Measurements from ENCODE around the gene MAGI2.

Gene MAGI2

DNA sequence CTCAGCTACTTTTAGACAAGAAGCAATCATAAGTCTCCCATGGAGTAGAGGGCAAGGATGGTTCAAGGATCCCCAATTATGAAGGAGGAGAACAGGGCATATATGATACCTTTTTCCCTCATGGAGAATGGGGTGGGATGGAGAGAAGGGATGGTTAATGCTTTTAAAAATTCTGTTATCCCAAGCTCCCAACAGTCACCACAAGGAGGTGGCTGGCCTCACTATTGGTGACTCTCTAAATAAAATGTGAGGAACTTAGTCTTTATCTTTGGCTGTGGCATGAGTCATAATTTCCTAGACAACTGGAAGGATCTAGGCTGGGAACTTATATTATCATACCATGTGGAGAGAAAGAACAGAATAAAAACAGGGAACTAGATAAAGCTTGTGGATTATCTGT is 1357.9 kb downstream of the MAGI2 start:
- Histone ChIP-seq H3K36me3 (no peaks in the 10 kb centered on the region), H3K27ac (no peak overlapping the region), H3K27me3 (peaks cover 9% of the 10 kb centered on the region), H3K9me3 (no peaks in the 10 kb centered on the region), H3K4me1 (ENCODE audit: control insufficient read depth in 1 of 2, insufficient read depth in 1 of 2, low read depth in 1 of 2, low read length in 1 of 2) (no peaks in the 10 kb centered on the region), H3K4me3 (ENCODE audit: low read depth in 1 of 2, low read length in 1 of 2) (no peak overlapping the region)
- TF ChIP-seq CTCF (IDR thresholded peaks at IDR 0.05), result no peak

DNA sequence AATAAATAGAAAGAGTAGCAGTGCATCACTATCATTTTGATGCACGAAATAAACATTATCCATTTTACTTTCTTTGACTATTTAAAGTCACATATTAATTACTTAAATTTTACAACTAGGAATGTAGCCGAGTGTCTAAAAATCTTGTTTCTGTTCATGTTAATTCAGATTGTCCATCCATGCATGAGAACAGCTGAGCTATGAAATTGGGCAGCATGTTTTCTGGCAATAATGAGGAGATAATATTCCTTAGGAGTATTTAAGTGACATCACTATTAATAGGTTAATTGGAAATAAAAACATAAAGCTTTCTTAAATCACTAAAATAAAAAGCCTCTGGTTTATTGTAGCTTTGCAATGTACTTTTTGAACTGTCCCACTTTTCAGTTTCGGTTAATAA is 1361.1 kb downstream of the MAGI2 start:
- H3K4me3 ChIP-seq (ENCODE audit: low read depth in 1 of 2, low read length in 1 of 2), result no peak overlapping the region
- H3K27ac ChIP-seq, result no peak overlapping the region
- no peaks in the 10 kb centered on the region for H3K4me1 ChIP-seq (ENCODE audit: control insufficient read depth in 1 of 2, insufficient read depth in 1 of 2, low read depth in 1 of 2, low read length in 1 of 2)
- H3K9me3 ChIP-seq, result no peaks in the 10 kb centered on the region
- H3K27me3 ChIP-seq, result peaks cover 4% of the 10 kb centered on the region
- no peaks in the 10 kb centered on the region for H3K36me3 ChIP-seq
- TF ChIP-seq CTCF (IDR thresholded peaks at IDR 0.05), result no peak

GRCh38 chr7:78090616-78091015 is 1362.9 kb downstream of the MAGI2 start:
- TF ChIP-seq CTCF (IDR thresholded peaks at IDR 0.05), result no peak
- peaks cover 4% of the 10 kb centered on the region for H3K27me3 ChIP-seq
- no peaks in the 10 kb centered on the region for H3K9me3 ChIP-seq
- H3K36me3 ChIP-seq, result no peaks in the 10 kb centered on the region
- H3K4me1 ChIP-seq (ENCODE audit: control insufficient read depth in 1 of 2, insufficient read depth in 1 of 2, low read depth in 1 of 2, low read length in 1 of 2), result no peaks in the 10 kb centered on the region
- no peak overlapping the region for H3K4me3 ChIP-seq (ENCODE audit: low read depth in 1 of 2, low read length in 1 of 2)
- H3K27ac ChIP-seq, result no peak overlapping the region

DNA sequence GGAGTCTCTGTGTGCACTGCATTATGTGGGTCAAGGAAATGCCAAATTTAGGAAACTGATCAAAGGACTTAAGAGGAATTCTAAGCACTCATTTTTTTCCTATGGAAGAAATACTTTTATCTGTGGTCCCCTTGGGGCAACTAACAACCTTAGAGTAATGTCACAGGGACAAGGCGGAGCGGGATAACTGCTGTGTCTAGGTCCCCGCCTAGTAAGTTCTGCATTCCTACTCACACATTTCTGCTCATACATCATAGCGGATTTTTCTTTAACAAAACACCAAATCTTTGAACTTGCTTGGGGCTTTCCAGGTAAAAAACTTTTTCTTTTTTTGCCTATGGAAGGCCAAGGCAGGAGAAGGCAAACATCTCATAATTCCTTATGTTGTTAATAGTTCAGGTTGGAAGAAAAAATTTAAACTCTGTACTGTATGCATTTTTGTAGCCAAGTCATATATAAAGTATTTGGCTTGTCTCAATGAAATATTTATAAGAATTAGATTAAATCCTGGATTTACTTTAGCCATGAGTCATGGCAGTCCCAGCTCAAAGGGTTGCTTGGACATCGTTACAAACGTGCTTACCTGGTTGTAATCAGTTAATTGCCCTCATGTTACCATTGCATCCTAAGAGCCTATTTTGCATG is 1369.9 kb downstream of the MAGI2 start:
- Histone ChIP-seq H3K27ac (no peak overlapping the region), H3K9me3 (no peaks in the 10 kb centered on the region), H3K4me1 (ENCODE audit: control insufficient read depth in 1 of 2, insufficient read depth in 1 of 2, low read depth in 1 of 2, low read length in 1 of 2) (no peaks in the 10 kb centered on the region), H3K27me3 (peaks cover 21% of the 10 kb centered on the region), H3K36me3 (no peaks in the 10 kb centered on the region), H3K4me3 (ENCODE audit: low read depth in 1 of 2, low read length in 1 of 2) (no peak overlapping the region)
- TF ChIP-seq CTCF (IDR thresholded peaks at IDR 0.05), result no peak

DNA sequence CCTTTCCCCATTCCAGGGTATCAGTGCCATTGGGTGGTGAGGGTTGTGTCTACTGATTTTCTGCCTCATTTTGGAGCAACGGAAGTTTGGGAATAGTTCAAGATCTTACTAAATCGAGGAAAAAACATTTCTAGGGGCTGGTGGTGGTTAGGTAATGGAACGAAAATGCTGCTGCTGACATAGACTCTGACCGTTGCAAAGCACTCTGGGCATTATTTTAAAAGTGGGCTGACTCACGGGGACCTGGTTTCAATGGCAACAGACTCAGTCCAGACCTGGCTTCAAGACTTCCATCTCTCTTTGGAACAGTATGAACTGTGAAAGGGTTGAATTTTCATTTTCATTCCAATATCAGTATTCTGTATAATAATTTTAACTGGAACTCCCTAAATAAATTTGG is 1370.9 kb downstream of the MAGI2 start:
- no peak for TF ChIP-seq CTCF (IDR thresholded peaks at IDR 0.05)
- H3K27ac ChIP-seq, result no peak overlapping the region
- no peaks in the 10 kb centered on the region for H3K4me1 ChIP-seq (ENCODE audit: control insufficient read depth in 1 of 2, insufficient read depth in 1 of 2, low read depth in 1 of 2, low read length in 1 of 2)
- no peak overlapping the region for H3K4me3 ChIP-seq (ENCODE audit: low read depth in 1 of 2, low read length in 1 of 2)
- peaks cover 25% of the 10 kb centered on the region for H3K27me3 ChIP-seq
- no peaks in the 10 kb centered on the region for H3K36me3 ChIP-seq
- no peaks in the 10 kb centered on the region for H3K9me3 ChIP-seq

GRCh38 chr7:78081888-78082287 is 1371.6 kb downstream of the MAGI2 start:
- no peaks in the 10 kb centered on the region for H3K36me3 ChIP-seq
- H3K27me3 ChIP-seq, result peaks cover 25% of the 10 kb centered on the region
- H3K4me3 ChIP-seq (ENCODE audit: low read depth in 1 of 2, low read length in 1 of 2), result no peak overlapping the region
- no peaks in the 10 kb centered on the region for H3K4me1 ChIP-seq (ENCODE audit: control insufficient read depth in 1 of 2, insufficient read depth in 1 of 2, low read depth in 1 of 2, low read length in 1 of 2)
- TF ChIP-seq CTCF (IDR thresholded peaks at IDR 0.05), result no peak
- no peaks in the 10 kb centered on the region for H3K9me3 ChIP-seq
- H3K27ac ChIP-seq, result no peak overlapping the region

All from neutrophil (primary cell).